ENCODE measurements around the gene TMEM254.

- TF ChIP-seq CTCF (IDR thresholded peaks at IDR 0.05; ENCODE audit: insufficient read depth, low read length, poor library complexity, severe bottlenecking): no peak
- no peak for TF ChIP-seq EZH2phosphoT487 (conservative IDR thresholded peaks at IDR 0.05; ENCODE audit: low read length)
Observed at GRCh38 chr10:80118669-80119068, 40.2 kb downstream of the TMEM254 start.
